Panc1 (cell line): ENCODE measurements around the gene HOXB3. TPM values are rescaled to one million over a fixed set of nuclear protein-coding genes. Genes with fewer than 3 reads are reported as not detected.

Experiments
- ATAC-seq: fragments of 200-7000 bp; cut with Tn5 transposase; 2 replicates; pipeline ENCODE4 v1.9.1; 2020; ENCODE audit warnings: mild to moderate bottlenecking, moderate library complexity
- BruUV-seq: library from RNA; stranded (reverse); fragments of 400-500 nt; replicated peaks from 2 replicates; lab custom pipeline; 2021; lab: Mats Ljungman, UMichigan
- CTCF ChIA-PET: fragments of 300-600 bp; sonication (Branson Sonifier 250); formaldehyde crosslinking; loops from one replicate; lab custom pipeline; 2022; ENCODE audit warnings: antibody characterized with exemption; lab: Charles Lee
- POLR2A ChIA-PET: fragments of 300-600 bp; sonication (Branson Sonifier 250); formaldehyde crosslinking; loops from one replicate; lab custom pipeline; 2022; ENCODE audit warnings: antibody characterized with exemption; lab: Charles Lee
- DNase-seq: peaks from one replicate; pipeline ENCODE4 v3.0.0-alpha.2; 2010; ENCODE audit warnings: low read depth, low spot score
- H3K27ac ChIP-seq: 2 replicates; pipeline ENCODE4 v1.5.1; 2011; ENCODE audit warnings: mild to moderate bottlenecking, low read length, inconsistent platforms
- H3K27me3 ChIP-seq: fragments of 200-500 bp; sonication (Bioruptor generic); 2 replicates; pipeline ENCODE4 v1.6.0; 2014; ENCODE audit warnings: low read length, inconsistent platforms; ENCODE audit not compliant: control insufficient read depth, insufficient read depth
- H3K36me3 ChIP-seq: fragments of 200-500 bp; sonication (Bioruptor generic); 2 replicates; pipeline ENCODE4 v1.5.1; 2014; ENCODE audit warnings: inconsistent platforms, mild to moderate bottlenecking, low read length, moderate library complexity; ENCODE audit not compliant: control insufficient read depth, insufficient read depth
- H3K4me1 ChIP-seq: 2 replicates; pipeline ENCODE4 v1.5.1; 2011; ENCODE audit warnings: inconsistent platforms, mild to moderate bottlenecking, low read length, moderate library complexity; ENCODE audit not compliant: control insufficient read depth, insufficient read depth
- H3K4me3 ChIP-seq, 2 experiments: 2 replicates each; pipeline ENCODE4 v1.5.1; 2011 to 2012; ENCODE audit warnings: low read depth in 2 of 2, low read length in 2 of 2, mild to moderate bottlenecking in 2 of 2, inconsistent platforms in 1 of 2, moderate library complexity in 1 of 2
- H3K9me3 ChIP-seq: fragments of 200-500 bp; sonication (Bioruptor generic); 2 replicates; pipeline ENCODE4 v1.5.1; 2014; ENCODE audit warnings: low read depth, mild to moderate bottlenecking, inconsistent platforms, low read length, moderate library complexity; ENCODE audit not compliant: control insufficient read depth, insufficient read depth
- CTCF ChIP-seq: fragments of 450-650 bp; IDR thresholded peaks from 2 replicates; pipeline ENCODE4 v1.5.1; 2017; ENCODE audit warnings: mild to moderate bottlenecking
- POLR2AphosphoS5 ChIP-seq: IDR thresholded peaks from 2 replicates; pipeline ENCODE4 v1.6.1; 2012; ENCODE audit warnings: mild to moderate bottlenecking, low read depth, low read length, moderate library complexity
- REST ChIP-seq, 2 experiments: IDR thresholded peaks; 2 replicates each; pipeline ENCODE4 v1.6.1; 2011 to 2012; ENCODE audit warnings: low read depth in 2 of 2, control low read depth in 1 of 2, low read length in 1 of 2, mild to moderate bottlenecking in 1 of 2, moderate library complexity in 1 of 2; ENCODE audit not compliant: insufficient read depth in 1 of 2
- SIN3A ChIP-seq: IDR thresholded peaks from 2 replicates; pipeline ENCODE4 v1.6.1; 2012; ENCODE audit warnings: low read depth, mild to moderate bottlenecking, low read length, moderate library complexity, borderline replicate concordance; ENCODE audit not compliant: insufficient read depth
- TCF7L2 ChIP-seq: IDR thresholded peaks from 2 replicates; pipeline ENCODE4 v1.6.1; 2011; ENCODE audit warnings: mild to moderate bottlenecking, low read depth, low read length, inconsistent platforms
- in situ Hi-C: cut with HindIII; loops from 2 replicates; pipeline ENCODE4 v1.10.0; 2016; ENCODE audit warnings: low sequenced_read_pairs, low pct_unique_long_range_greater_than_20kb
- intact Hi-C: fragments of 100-400 bp; cut with micrococcal nuclease; formaldehyde crosslinking; loops from one replicate; pipeline ENCODE4 v1.10.0; 2022; ENCODE audit not compliant: unreplicated experiment
- total RNA-seq: library from RNA; stranded (reverse); gene quantifications from one replicate; pipeline ENCODE4 v1.2.1, GENCODE V29; 2021; ENCODE audit not compliant: unreplicated experiment

The HOXB3 gene
- total RNA-seq, 1 experiment from 2014 or later: 127 TPM

DNA sequence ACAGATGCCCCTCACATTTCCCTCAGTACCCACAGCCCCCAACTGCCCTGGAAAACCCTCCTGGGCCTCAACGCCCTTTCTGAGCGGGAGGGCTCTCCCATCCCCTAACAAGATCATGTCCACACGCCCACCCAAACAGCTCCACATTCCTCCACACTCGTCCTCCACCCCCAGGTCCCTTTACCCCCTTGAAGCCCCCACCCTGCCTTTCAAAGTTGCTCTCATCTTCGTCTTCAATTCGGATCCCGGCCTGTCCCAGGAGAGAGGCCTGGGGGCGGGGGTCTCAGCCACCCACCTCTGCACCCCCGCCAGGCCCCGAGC, 26.2 kb downstream of the HOXB3 start:
- no peaks in the 10 kb centered on the region for H3K9me3 ChIP-seq
- peaks cover 94% of the 10 kb centered on the region for H3K4me1 ChIP-seq
- TF ChIP-seq SIN3A (no peak), POLR2AphosphoS5 (no peak), CTCF (no peak), REST (IDR thresholded peaks at IDR 0.05; ENCODE audit: insufficient read depth in 1 of 2, low read depth in 2 of 2, low read length in 1 of 2) (no peak), TCF7L2 (no peak)
- no TSS peak for BruUV-seq
- DNase-seq (no peak), ATAC-seq (no peak)
- H3K27me3 ChIP-seq: no peaks in the 10 kb centered on the region
- in situ Hi-C loops (no loop called here), intact Hi-C loops (no loop called here)
- peak overlapping the region; percentile 97 for H3K27ac ChIP-seq
- CTCF ChIA-PET: interaction anchor here (0.7 kb wide), 2 partner anchors 15 to 20 kb away, joined by 3 read pairs; no protein-coding TSS in a partner anchor
- POLR2A ChIA-PET: no interaction called here
- peak overlapping the region; percentile 16 to 36; a peak in 3 of 4 replicates for H3K4me3 ChIP-seq
- peaks cover 4% of the 10 kb centered on the region; the same call in 1 of the 2 replicates for H3K36me3 ChIP-seq

DNA sequence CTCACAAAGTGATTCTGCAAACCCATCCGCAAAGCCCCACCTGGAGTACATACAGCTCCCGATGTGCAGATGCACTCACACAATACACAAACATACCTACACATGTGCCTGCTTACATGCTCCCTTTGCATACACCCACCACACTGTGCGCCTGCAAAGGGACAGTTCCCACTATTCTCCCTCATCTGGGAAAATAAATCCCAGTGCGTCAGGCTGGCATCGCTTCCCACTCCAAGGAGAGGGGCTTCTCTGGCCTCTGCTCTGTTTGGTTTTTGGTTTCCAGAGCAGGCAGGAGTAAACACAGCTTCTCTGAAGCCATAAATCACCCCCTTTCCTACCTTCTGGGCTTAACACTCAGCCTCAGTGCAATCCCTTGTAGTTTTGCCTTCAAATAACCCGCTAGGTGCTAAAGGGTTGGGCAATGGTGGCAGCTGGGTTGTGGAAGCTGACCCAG, 26.6 kb downstream of the HOXB3 start:
- peak overlapping the region; percentile 16 to 36; a peak in 3 of 4 replicates for H3K4me3 ChIP-seq
- peak overlapping the region; percentile 97 for H3K27ac ChIP-seq
- H3K4me1 ChIP-seq: peaks cover 95% of the 10 kb centered on the region
- H3K36me3 ChIP-seq: peaks cover 4% of the 10 kb centered on the region; the same call in 1 of the 2 replicates
- ATAC-seq (peak; percentile 10; the same call in 1 of the 2 replicates), DNase-seq (no peak)
- intact Hi-C loops (no loop called here), in situ Hi-C loops (no loop called here)
- H3K9me3 ChIP-seq: no peaks in the 10 kb centered on the region
- CTCF ChIA-PET: interaction anchor here (0.5 to 0.7 kb wide), 3 partner anchors 11 to 20 kb away, joined by 3 to 4 read pairs (median 3); no protein-coding TSS in a partner anchor
- TF ChIP-seq REST (IDR thresholded peaks at IDR 0.05; ENCODE audit: insufficient read depth in 1 of 2, low read depth in 2 of 2, low read length in 1 of 2) (no peak), POLR2AphosphoS5 (peak; percentile 31)
- H3K27me3 ChIP-seq: no peaks in the 10 kb centered on the region
- no TSS peak for BruUV-seq
- POLR2A ChIA-PET: no interaction called here
